BE2C (cell line): Measurements from ENCODE around the gene ZFPM1.

Source experiments
- DNase-seq: peaks from one replicate; pipeline ENCODE4 v3.0.0-alpha.2; 2020
- H3K27me3 ChIP-seq: fragments of 250-450 bp; sonication (Bioruptor Pico); 2 replicates; pipeline ENCODE4 v1.5.1; 2020; ENCODE audit warnings: mild to moderate bottlenecking
- H3K36me3 ChIP-seq: fragments of 250-450 bp; sonication (Bioruptor Pico); 2 replicates; pipeline ENCODE4 v1.5.1; 2020; ENCODE audit warnings: mild to moderate bottlenecking
- H3K4me1 ChIP-seq: fragments of 250-450 bp; sonication (Bioruptor Pico); 2 replicates; pipeline ENCODE4 v1.5.1; 2020
- H3K4me3 ChIP-seq: 2 replicates; pipeline ENCODE4 v1.5.1; 2011; ENCODE audit warnings: low read depth, low read length
- H3K9me3 ChIP-seq: fragments of 250-450 bp; sonication (Bioruptor Pico); 2 replicates; pipeline ENCODE4 v1.5.1; 2020
- TF ChIP-seq, protein P1 (sequence below): IDR thresholded peaks from 2 replicates; pipeline ENCODE4 v1.5.1; 2012; ENCODE audit warnings: mild to moderate bottlenecking, low read depth, low read length

The ZFPM1 gene

DNA sequence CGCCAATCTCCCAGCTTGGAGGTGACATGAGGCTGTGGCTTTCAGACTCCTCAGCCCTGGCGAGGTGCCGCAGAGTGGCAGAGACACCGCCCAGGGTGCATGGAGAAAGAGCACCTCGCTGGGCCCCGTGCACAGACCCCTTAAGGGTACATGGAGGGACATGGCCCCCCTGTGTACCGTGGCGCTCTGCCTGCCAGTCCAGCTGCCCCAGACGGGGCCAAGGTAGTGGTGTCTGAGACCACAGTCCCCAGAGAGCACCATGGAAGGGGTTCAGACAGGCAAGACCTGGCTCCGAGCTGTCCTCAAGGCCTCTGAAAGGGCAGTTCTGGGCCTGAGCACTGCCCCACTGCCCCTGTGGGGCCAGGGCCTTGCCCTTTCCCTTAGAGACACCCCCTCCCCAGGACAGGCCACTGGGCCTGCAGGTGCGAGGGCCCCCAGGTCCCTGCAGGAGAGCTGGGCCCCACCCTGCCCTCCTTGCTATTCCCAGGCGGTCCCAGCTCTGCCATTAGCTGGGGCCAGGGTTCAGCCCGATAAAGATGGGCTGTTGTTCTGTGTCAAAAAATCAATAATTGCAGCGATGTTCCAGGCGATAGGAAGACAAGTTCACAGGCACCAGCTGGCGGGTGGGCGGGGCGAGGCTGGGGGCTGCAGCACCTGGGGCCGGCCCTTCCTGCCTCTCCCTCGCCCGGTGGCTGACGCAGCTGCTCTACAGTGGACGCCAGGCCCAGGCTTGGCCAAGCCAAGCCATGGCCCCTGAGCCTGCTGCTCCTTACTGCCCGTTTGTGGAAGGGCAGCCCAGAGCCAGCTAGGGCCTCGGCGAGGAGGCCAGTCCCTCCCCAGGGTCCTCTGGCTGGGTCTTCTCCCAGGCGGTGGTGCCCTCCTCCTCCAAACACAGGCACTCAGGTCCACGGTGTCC is 51.7 kb downstream of the ZFPM1 start:
- H3K4me1 ChIP-seq: peaks cover 35% of the 10 kb centered on the region
- TF ChIP-seq, protein P1, sequence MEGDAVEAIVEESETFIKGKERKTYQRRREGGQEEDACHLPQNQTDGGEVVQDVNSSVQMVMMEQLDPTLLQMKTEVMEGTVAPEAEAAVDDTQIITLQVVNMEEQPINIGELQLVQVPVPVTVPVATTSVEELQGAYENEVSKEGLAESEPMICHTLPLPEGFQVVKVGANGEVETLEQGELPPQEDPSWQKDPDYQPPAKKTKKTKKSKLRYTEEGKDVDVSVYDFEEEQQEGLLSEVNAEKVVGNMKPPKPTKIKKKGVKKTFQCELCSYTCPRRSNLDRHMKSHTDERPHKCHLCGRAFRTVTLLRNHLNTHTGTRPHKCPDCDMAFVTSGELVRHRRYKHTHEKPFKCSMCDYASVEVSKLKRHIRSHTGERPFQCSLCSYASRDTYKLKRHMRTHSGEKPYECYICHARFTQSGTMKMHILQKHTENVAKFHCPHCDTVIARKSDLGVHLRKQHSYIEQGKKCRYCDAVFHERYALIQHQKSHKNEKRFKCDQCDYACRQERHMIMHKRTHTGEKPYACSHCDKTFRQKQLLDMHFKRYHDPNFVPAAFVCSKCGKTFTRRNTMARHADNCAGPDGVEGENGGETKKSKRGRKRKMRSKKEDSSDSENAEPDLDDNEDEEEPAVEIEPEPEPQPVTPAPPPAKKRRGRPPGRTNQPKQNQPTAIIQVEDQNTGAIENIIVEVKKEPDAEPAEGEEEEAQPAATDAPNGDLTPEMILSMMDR: no peak
- no peaks in the 10 kb centered on the region for H3K9me3 ChIP-seq
- peak; percentile 67 for DNase-seq
- H3K4me3 ChIP-seq: no peak overlapping the region
- no peaks in the 10 kb centered on the region for H3K27me3 ChIP-seq
- H3K36me3 ChIP-seq: no peaks in the 10 kb centered on the region

DNA sequence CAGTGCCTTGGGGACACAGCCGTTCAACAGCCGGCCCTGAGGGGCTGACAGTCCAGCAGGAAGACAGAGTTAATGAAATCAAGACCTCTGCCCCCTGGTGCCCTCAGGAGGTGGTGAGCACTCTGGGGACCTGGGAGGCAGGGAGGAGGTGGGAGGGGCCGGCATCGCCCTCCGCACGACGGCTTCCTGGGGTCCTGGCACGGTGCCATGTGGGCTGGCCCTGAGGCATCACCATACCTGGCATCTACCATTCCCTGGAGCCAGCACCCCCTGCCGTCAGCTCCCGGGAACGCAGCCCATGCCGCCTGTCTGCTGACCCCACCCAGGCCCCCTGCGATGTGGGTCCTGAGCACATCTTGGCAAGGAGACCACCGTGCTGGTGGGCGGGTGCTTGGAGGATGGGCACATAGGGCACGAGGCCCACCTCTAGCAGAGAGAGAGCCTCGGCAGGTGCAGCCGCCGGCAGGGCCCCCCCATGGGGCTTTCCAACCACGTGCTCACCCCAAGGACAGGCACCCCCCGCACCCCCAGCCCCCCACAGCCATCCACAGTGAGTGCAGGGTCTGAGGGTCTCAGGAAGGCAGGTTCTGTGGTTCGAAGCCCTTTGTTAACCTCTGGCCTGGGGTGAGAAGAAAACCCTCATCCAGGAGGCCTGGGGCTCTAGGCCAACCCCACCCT is 52.5 kb downstream of the ZFPM1 start:
- Histone ChIP-seq H3K36me3 (no peaks in the 10 kb centered on the region), H3K9me3 (no peaks in the 10 kb centered on the region), H3K4me3 (no peak overlapping the region), H3K4me1 (peaks cover 41% of the 10 kb centered on the region), H3K27me3 (no peaks in the 10 kb centered on the region)
- DNase-seq: peak; percentile 83
- TF ChIP-seq, protein P1: peak; percentile 64

DNA sequence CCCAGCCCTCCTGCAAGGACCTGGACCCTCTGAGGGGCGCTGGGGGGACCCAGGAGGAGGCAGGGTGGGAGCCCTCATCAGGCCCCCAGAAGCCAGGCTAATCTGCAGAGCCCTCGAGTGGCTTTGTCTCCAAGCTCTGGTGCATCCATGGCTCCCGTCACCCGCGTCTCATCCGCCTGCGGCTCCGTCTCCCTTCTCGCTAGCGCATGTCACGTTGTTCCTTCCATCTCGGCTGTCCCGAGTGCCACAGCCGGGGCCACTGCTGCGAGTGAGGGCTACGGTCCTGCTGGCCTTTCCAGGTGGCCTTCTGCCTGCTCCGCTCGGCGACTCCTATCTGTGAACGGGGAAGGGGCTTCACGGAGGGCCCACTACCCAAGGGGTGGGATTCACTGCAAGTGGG is 53.6 kb downstream of the ZFPM1 start:
- Histone ChIP-seq H3K27me3 (no peaks in the 10 kb centered on the region), H3K9me3 (no peaks in the 10 kb centered on the region), H3K36me3 (no peaks in the 10 kb centered on the region), H3K4me1 (peaks cover 43% of the 10 kb centered on the region), H3K4me3 (no peak overlapping the region)
- DNase-seq: no peak
- TF ChIP-seq, protein P1: no peak

DNA sequence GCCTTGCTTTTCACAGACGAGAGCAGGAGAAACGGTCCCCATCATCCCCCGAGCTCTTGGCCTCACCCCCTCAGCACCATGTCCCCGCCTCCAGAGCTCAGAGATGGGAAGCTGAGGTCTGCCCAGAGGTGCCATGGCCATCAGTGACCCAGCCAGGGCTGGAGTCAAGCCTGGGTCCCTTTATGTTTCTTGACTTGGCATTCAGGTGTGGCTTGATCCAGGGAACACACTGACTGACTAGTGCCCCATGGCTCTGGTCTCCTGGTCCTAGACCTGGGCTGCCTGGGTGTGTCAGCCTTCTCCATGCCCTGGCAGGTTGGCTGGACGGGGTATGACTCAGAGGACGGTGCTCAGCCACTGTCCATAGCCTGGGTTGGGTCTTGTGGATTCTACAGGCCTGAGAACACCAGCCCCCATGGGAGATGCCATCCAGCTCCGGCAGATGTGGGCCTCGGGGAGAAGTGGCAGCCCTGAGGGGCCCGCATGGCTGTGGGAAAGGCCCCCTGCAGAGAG is 54.2 kb downstream of the ZFPM1 start:
- no peak for DNase-seq
- TF ChIP-seq, protein P1: no peak
- Histone ChIP-seq H3K27me3 (no peaks in the 10 kb centered on the region), H3K4me1 (peaks cover 43% of the 10 kb centered on the region), H3K9me3 (no peaks in the 10 kb centered on the region), H3K4me3 (no peak overlapping the region), H3K36me3 (no peaks in the 10 kb centered on the region)

DNA sequence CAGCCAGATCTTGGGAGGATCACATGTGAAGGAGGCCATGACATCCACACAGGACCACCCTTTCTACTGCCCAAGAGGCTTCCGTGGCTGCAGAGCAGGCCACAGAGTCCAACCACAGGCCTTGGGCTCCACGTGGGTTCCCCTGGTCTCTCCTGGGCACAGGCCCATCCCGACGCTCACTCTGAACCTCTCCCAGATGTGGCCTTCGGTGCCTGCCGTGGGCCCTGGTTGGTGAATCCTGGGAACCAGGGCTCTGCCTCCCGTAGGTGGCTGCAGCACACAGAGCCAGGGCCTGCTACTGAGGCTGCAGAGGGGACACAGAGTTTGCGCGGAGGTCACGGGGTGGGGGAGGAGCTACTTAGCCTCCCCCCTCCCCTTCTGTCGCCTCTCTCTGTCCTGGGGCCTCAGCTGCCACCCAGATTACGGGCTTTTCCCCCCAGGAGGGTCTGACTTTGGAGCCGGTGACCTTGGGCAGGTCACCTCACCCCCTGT is 55.3 kb downstream of the ZFPM1 start:
- H3K4me1 ChIP-seq: peaks cover 46% of the 10 kb centered on the region
- no peak for DNase-seq
- H3K4me3 ChIP-seq: no peak overlapping the region
- no peaks in the 10 kb centered on the region for H3K36me3 ChIP-seq
- TF ChIP-seq, protein P1: no peak
- no peaks in the 10 kb centered on the region for H3K9me3 ChIP-seq
- no peaks in the 10 kb centered on the region for H3K27me3 ChIP-seq
